Loucy (cell line): ENCODE data around the gene CYP2E1.

Source experiments
- H2AFZ ChIP-seq: fragments of 200-600 bp; sonication (generic); 2 replicates; pipeline ENCODE4 v1.6.0; 2016; ENCODE audit warnings: antibody characterized with exemption, mild to moderate bottlenecking, low read length, moderate library complexity
- H3F3A ChIP-seq: fragments of 200-600 bp; 2 replicates; pipeline ENCODE4 v1.6.0; 2016; ENCODE audit warnings: antibody characterized with exemption, low read depth, mild to moderate bottlenecking
- H3K27me3 ChIP-seq: fragments of 200-600 bp; sonication (generic); 2 replicates; pipeline ENCODE4 v1.6.1; 2014; ENCODE audit warnings: low read length, mild to moderate bottlenecking; ENCODE audit not compliant: insufficient read depth, poor library complexity, severe bottlenecking
- H3K36me3 ChIP-seq: fragments of 200-600 bp; sonication (generic); 2 replicates; pipeline ENCODE4 v1.6.1; 2016; ENCODE audit warnings: low read length; ENCODE audit not compliant: insufficient read depth
- H3K4me1 ChIP-seq: fragments of 200-600 bp; sonication (generic); 2 replicates; pipeline ENCODE4 v1.5.1; 2014; ENCODE audit warnings: low read length, mild to moderate bottlenecking; ENCODE audit not compliant: insufficient read depth, poor library complexity, severe bottlenecking
- H3K4me2 ChIP-seq: fragments of 200-600 bp; sonication (generic); 2 replicates; pipeline ENCODE4 v1.6.0; 2014; ENCODE audit warnings: antibody characterized with exemption, low read length, low read depth, mild to moderate bottlenecking; ENCODE audit not compliant: poor library complexity, severe bottlenecking
- H3K4me3 ChIP-seq: fragments of 200-600 bp; sonication (generic); 2 replicates; pipeline ENCODE4 v1.5.1; 2014; ENCODE audit warnings: low read length, mild to moderate bottlenecking, mixed read lengths; ENCODE audit not compliant: poor library complexity, severe bottlenecking
- H3K79me2 ChIP-seq: fragments of 200-600 bp; sonication (generic); 2 replicates; pipeline ENCODE4 v1.6.1; 2014; ENCODE audit warnings: low read length; ENCODE audit not compliant: insufficient read depth
- H3K9ac ChIP-seq: fragments of 200-600 bp; sonication (generic); 2 replicates; pipeline ENCODE4 v1.6.0; 2014; ENCODE audit warnings: mild to moderate bottlenecking, low read depth, low read length, moderate library complexity; ENCODE audit not compliant: poor library complexity, severe bottlenecking
- H3K9me2 ChIP-seq: fragments of 200-600 bp; sonication (generic); replicated peaks from 2 replicates; pipeline ENCODE4 v1.6.1; 2016; ENCODE audit warnings: low read depth, low read length, mixed read lengths
- H3K9me3 ChIP-seq: fragments of 200-600 bp; sonication (generic); 2 replicates; pipeline ENCODE4 v1.6.1; 2014; ENCODE audit warnings: mild to moderate bottlenecking, antibody characterized with exemption, low read length, low read depth; ENCODE audit not compliant: insufficient read depth
- H4K20me1 ChIP-seq: fragments of 200-600 bp; sonication (generic); 2 replicates; pipeline ENCODE4 v1.6.0; 2014; ENCODE audit warnings: antibody characterized with exemption, low read length, mild to moderate bottlenecking; ENCODE audit not compliant: insufficient read depth, poor library complexity, severe bottlenecking
- CTCF ChIP-seq: fragments of 200-600 bp; sonication (generic); conservative IDR thresholded peaks from 2 replicates; pipeline ENCODE4 v1.5.1; 2014; ENCODE audit warnings: mild to moderate bottlenecking, antibody characterized with exemption, low read length
- EZH2phosphoT487 ChIP-seq: fragments of 200-600 bp; IDR thresholded peaks from 2 replicates; pipeline ENCODE4 v1.6.1; 2018; ENCODE audit warnings: antibody characterized with exemption, mild to moderate bottlenecking, moderate library complexity, borderline replicate concordance

The CYP2E1 gene

GRCh38 chr10:133484818-133485217 is 42.3 kb upstream of the CYP2E1 start:
- Histone ChIP-seq H3K79me2 (no peaks in the 10 kb centered on the region), H3K9ac (no peak overlapping the region), H3K4me2 (no peak overlapping the region), H3F3A (no peaks in the 10 kb centered on the region), H3K27me3 (no peaks in the 10 kb centered on the region), H4K20me1 (no peaks in the 10 kb centered on the region), H2AFZ (no peak overlapping the region), H3K36me3 (no peaks in the 10 kb centered on the region; the same call in 1 of the 2 replicates), H3K4me1 (no peaks in the 10 kb centered on the region), H3K9me3 (peaks cover 28% of the 10 kb centered on the region), H3K9me2 (no peaks in the 10 kb centered on the region), H3K4me3 (no peak overlapping the region)
- TF ChIP-seq CTCF: no peak
- TF ChIP-seq EZH2phosphoT487: no peak

- no peak overlapping the region for H2AFZ ChIP-seq
- no peak overlapping the region for H3K4me3 ChIP-seq
- H3K79me2 ChIP-seq: no peaks in the 10 kb centered on the region
- H3K9me3 ChIP-seq: peaks cover 28% of the 10 kb centered on the region
- no peaks in the 10 kb centered on the region for H4K20me1 ChIP-seq
- no peaks in the 10 kb centered on the region for H3K4me1 ChIP-seq
- no peaks in the 10 kb centered on the region for H3K9me2 ChIP-seq
- no peak overlapping the region for H3K4me2 ChIP-seq
- TF ChIP-seq EZH2phosphoT487 (no peak), CTCF (no peak)
- H3K9ac ChIP-seq: no peak overlapping the region
- peaks cover 3% of the 10 kb centered on the region; the same call in 1 of the 2 replicates for H3K36me3 ChIP-seq
- no peaks in the 10 kb centered on the region for H3K27me3 ChIP-seq
- H3F3A ChIP-seq: no peaks in the 10 kb centered on the region
Measured at GRCh38 chr10:133487085-133487484, 40.1 kb upstream of the CYP2E1 start.

- Histone ChIP-seq H4K20me1 (no peaks in the 10 kb centered on the region), H3K9me2 (no peaks in the 10 kb centered on the region), H3K27me3 (no peaks in the 10 kb centered on the region), H3K36me3 (peaks cover 4% of the 10 kb centered on the region; the same call in 1 of the 2 replicates), H3K9me3 (peaks cover 28% of the 10 kb centered on the region), H3K9ac (no peak overlapping the region), H3K4me1 (no peaks in the 10 kb centered on the region), H3F3A (no peaks in the 10 kb centered on the region), H3K4me3 (no peak overlapping the region), H2AFZ (no peak overlapping the region), H3K79me2 (no peaks in the 10 kb centered on the region), H3K4me2 (no peak overlapping the region)
- no peak for TF ChIP-seq EZH2phosphoT487
- TF ChIP-seq CTCF: no peak
Measured at GRCh38 chr10:133488354-133488753, 38.8 kb upstream of the CYP2E1 start.
